Measurements from ENCODE around the gene CD8B2. TPM values are rescaled to one million over a fixed set of nuclear protein-coding genes. Genes with fewer than 3 reads are reported as not detected.
"Not testable (repeated sequence)": the region's sequence is repeated elsewhere in the genome, so short reads cannot be mapped to it uniquely, and the experiment has no call there.

Gene CD8B2
- total and polyA plus RNA-seq, 7 donors: under 0.01 to 1.5 TPM; not detected in 5

DNA sequence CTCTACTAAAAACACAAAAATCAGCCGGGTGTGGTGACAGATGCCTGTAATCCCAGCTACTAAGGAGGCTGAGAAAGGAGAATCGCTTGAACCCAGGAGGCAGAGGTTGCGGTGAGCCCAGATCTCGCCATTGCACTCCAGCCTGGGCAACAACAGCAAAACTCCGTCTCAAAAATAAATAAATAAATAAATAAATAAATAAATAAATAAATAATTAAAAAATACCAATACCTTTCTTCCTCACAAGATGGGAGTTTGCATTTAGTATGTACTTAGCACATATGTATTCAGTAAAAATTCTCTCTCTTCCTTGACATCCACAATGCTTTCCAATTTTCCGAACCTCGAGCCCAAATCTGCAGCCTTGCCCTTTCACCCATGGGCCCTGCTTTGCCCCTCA is 13.2 kb downstream of the CD8B2 start:
- not testable (repeated sequence) for DNase-seq

DNA sequence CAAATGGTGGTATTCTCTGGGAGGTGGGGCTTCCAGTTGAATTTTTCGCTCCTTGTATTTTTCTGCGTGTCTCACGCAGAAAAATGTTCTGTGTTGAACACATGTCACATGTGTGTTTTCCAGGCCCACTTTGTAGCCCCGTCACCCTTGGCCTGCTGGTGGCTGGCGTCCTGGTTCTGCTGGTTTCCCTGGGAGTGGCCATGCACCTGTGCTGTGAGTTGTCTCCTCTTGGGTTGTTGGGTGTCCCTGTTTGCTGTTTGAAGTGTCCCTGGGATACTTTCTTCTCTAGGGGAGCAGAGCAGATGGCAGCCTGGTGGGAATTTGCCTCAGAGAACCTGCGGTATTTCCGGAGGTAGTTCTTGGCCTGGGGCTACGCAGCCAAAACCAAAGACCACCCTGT is 15.2 kb downstream of the CD8B2 start:
- H3K27ac ChIP-seq; H3K9me3 ChIP-seq; H3K4me3 ChIP-seq; H3K4me1 ChIP-seq; H3K36me3 ChIP-seq; intact Hi-C loops (cut with DNase I); DNase-seq; H3K27me3 ChIP-seq: not testable (repeated sequence)
- WGBS, 2 donors: 93% methylated on average over 8 of the region's 8 CpGs

More for the DNA sequence above, 13.2 kb downstream of the CD8B2 start:
- H3K4me1 ChIP-seq; H3K36me3 ChIP-seq; intact Hi-C loops (cut with DNase I); H3K9me3 ChIP-seq; H3K4me3 ChIP-seq; H3K27me3 ChIP-seq; H3K27ac ChIP-seq: not testable (repeated sequence)
- WGBS, 2 donors: 95 to 96% methylated on average over 6 of the region's 7 CpGs

DNA sequence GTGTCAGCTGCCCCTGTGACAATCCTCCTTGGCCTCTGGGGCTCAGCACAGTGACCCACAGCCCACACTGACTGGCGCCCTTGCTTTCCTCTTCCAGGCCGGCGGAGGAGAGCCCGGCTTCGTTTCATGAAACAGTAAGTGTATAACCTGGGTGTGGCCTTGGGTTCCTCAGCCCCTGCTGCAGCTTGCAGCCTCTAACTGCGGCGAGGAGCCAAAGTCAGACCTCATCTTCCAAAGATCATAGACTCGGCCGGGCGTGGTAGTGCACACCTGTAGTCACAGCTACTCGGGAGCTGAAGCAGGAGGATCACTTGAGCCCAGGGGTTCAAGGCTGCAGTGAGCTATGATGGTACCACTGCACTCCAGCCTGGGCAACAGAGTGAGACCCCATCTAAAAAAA is 17.0 kb downstream of the CD8B2 start:
- H3K4me1 ChIP-seq; H3K9me3 ChIP-seq; DNase-seq; H3K36me3 ChIP-seq; H3K27ac ChIP-seq; H3K4me3 ChIP-seq; intact Hi-C loops (cut with DNase I); H3K27me3 ChIP-seq: not testable (repeated sequence)
- WGBS, 2 donors: 28 to 74% methylated on average over 11 of the region's 11 CpGs

GRCh38 chr2:106504787-106505186 is 17.6 kb downstream of the CD8B2 start:
- H3K27ac ChIP-seq; H3K4me1 ChIP-seq; H3K27me3 ChIP-seq; DNase-seq; H3K36me3 ChIP-seq; H3K4me3 ChIP-seq; H3K9me3 ChIP-seq; intact Hi-C loops (cut with DNase I): not testable (repeated sequence)
- 84 to 93% methylated on average over 4 of the region's 4 CpGs for WGBS, 2 donors

- 86 to 89% methylated on average over 9 of the region's 9 CpGs for WGBS, 2 donors
- H3K4me3 ChIP-seq; H3K27ac ChIP-seq; DNase-seq; H3K4me1 ChIP-seq; H3K27me3 ChIP-seq; intact Hi-C loops (cut with DNase I); H3K9me3 ChIP-seq; H3K36me3 ChIP-seq: not testable (repeated sequence)
These were observed 19.0 kb downstream of the CD8B2 start for GRCh38 chr2:106506002-106506687.

DNA sequence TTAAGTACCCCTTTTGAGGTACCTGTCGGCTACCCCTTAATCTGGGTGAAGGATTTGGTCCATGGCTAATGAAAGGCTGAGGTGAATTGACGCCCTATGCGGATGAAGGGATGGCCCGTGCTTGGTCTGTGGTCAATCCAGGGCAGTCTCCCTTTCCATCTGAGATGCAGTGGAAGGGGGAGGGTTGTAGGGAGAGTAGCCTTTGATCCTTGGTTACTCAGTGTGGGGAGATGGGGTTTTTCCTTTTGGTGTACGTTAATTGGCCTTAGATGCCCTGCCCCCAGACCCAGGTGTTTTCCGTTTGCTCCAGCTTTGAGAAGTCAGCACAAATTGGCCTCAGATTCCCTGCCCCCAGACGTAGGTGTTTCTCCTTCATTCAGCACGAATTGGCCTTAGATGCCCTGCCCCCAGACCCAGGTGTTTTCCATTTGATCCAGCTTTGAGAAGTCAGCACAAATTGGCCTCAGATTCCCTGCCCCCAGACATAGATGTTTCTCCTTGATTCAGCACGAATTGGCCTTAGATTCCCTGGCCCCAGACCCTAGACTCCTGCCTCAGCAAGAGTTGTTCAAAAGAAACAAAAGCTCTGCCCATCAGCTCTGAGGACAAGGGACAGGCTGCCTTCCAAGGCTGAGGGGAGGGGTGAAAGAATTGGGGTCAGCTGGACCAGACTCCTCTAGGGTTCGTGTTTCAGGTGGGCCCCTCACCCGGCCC is 21.7 kb downstream of the CD8B2 start:
- H3K4me3 ChIP-seq; intact Hi-C loops (cut with DNase I): not testable (repeated sequence)

DNA sequence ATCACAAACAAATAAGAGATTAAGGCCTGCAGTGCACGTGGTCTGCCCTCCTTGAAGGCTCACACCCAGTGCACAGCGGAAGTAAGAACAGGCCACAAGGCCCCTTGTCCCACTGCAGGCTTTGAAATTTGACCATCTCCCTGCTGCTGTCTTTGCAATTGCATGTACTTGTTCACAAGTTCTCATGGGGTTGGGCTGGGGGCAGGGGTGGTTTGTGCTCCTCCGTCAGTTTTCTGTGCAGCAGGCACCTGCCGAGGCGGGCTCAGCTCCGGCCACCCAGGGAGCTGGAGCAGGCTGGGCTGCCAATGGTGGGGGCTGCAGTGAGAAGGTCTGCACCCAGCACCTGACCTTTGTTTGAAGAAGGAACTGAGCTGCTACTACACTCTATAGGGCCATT is 22.2 kb downstream of the CD8B2 start:
- H3K36me3 ChIP-seq; H3K27ac ChIP-seq; DNase-seq; H3K4me1 ChIP-seq; H3K27me3 ChIP-seq; H3K4me3 ChIP-seq; intact Hi-C loops (cut with DNase I); H3K9me3 ChIP-seq: not testable (repeated sequence)
- 93 to 96% methylated on average over 6 of the region's 6 CpGs for WGBS, 2 donors

More for the DNA sequence above, 21.7 kb downstream of the CD8B2 start:
- H3K9me3 ChIP-seq, H3K27ac ChIP-seq, H3K36me3 ChIP-seq, H3K4me1 ChIP-seq, H3K27me3 ChIP-seq, DNase-seq: not testable (repeated sequence)
- 86 to 90% methylated on average over 9 of the region's 11 CpGs for WGBS, 2 donors

DNA sequence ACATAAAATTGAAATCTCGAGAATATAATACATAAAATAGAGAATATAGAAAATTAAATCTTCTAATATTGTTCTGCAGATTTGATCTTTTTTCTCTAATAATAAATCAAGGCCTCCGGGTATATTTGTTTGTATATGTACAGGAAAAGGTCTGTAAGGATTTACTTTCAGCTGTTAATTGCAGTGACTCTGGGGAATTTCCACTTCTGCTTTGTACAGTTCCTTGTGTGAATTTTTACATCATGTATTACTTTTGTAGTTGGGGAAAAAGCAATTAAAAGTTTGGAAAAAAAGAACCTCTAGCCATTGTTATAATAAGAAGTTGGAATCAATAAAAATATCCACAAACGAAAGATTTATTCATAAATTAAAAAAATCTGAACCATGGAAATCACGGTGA is 23.6 kb downstream of the CD8B2 start:
- H3K27me3 ChIP-seq; H3K4me3 ChIP-seq; intact Hi-C loops (cut with DNase I); H3K36me3 ChIP-seq; H3K4me1 ChIP-seq; DNase-seq; H3K9me3 ChIP-seq: not testable (repeated sequence)
- WGBS, 2 donors: 61 to 68% methylated on average over 4 of the region's 4 CpGs
- peak overlapping the region in 2 of 4 donors; percentile 69 to 74 for H3K27ac ChIP-seq

GRCh38 chr2:106511476-106511901 is 24.3 kb downstream of the CD8B2 start:
- intact Hi-C loops (cut with DNase I); H3K9me3 ChIP-seq; H3K4me1 ChIP-seq; H3K36me3 ChIP-seq; H3K27me3 ChIP-seq: not testable (repeated sequence)
- Histone ChIP-seq H3K4me3 (peak overlapping the region in 1 of 4 donors; percentile 17), H3K27ac (peak overlapping the region; percentile 57 to 74 (median 66))
- DNase-seq: peak; percentile 91
- WGBS, 2 donors: 39 to 79% methylated on average over 12 to 15 of the region's 16 CpGs
- TF ChIP-seq POLR2AphosphoS5 (IDR thresholded peaks at IDR 0.05): peak; percentile 56 to 68 (median 60)
- peak in 2 of 4 donors; percentile 51 to 67 for TF ChIP-seq EP300 (IDR thresholded peaks at IDR 0.05)

DNA sequence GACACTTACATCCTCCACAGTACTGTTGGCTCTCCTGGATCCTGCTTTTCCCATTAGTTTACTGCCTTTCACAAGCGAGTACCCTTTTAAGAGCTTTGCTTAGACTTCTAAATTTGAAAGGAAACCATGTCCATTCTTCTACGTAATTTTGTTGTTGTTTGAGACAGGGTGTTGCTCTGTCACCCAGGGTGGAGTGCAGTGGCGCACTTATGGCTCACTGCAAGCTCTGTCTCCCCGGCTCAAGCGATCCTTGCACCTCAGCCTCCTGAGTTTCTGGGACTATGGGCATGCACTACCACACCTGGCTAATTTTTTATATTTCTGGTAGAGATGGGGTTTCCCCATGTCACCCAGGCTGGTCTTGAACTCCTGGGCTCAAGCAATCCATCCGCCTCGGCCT is 24.8 kb downstream of the CD8B2 start:
- peak overlapping the region; percentile 57 to 74 (median 66) for H3K27ac ChIP-seq
- intact Hi-C loops (cut with DNase I); H3K4me1 ChIP-seq; H3K27me3 ChIP-seq; H3K36me3 ChIP-seq; DNase-seq; H3K9me3 ChIP-seq: not testable (repeated sequence)
- 85% methylated on average over 7 of the region's 7 CpGs for WGBS, 2 donors
- peak overlapping the region in 1 of 4 donors; percentile 17 for H3K4me3 ChIP-seq

DNA sequence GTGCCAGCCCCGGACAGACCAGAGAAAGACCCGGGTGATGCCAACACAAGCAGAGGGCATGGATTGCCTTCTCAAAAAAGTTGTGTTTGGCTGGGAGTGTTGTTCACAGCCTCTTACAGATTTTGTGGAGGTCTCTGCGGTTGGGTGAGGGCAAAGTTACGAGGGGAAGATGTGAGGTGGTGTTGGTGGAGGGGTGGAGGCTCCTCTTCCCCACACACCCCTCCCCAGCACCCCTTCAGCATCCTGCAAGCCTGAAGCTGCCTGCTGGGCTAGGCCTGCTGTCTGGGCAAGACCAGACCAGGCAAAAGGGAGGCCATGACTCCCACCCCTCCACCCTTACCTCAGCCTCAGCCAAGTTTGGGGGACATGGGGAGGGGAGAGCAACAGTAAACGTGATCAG is 26.2 kb downstream of the CD8B2 start:
- H3K27me3 ChIP-seq; H3K4me3 ChIP-seq; intact Hi-C loops (cut with DNase I); H3K9me3 ChIP-seq; H3K4me1 ChIP-seq; DNase-seq; H3K27ac ChIP-seq; H3K36me3 ChIP-seq: not testable (repeated sequence)
- WGBS, 2 donors: 87 to 92% methylated on average over 3 of the region's 5 CpGs

GRCh38 chr2:106514827-106515226 is 27.7 kb downstream of the CD8B2 start:
- WGBS, 2 donors: 15 to 55% methylated on average over 3 of the region's 3 CpGs
- H3K4me1 ChIP-seq: not testable (repeated sequence)

More at GRCh38 chr2:106514827-106515226, 27.7 kb downstream of the CD8B2 start:
- H3K27me3 ChIP-seq; H3K4me3 ChIP-seq; H3K36me3 ChIP-seq; intact Hi-C loops (cut with DNase I); DNase-seq; H3K9me3 ChIP-seq; H3K27ac ChIP-seq: not testable (repeated sequence)

Data from sigmoid colon (tissue), 7 donors.